Measurements from ENCODE around the gene RGS6.

The RGS6 gene

GRCh38 chr14:72577521-72577920 lies 645.3 kb downstream of the RGS6 start:
- DNase-seq (ENCODE audit: low read depth in 2 of 2) = no peak

GRCh38 chr14:72578514-72578913 lies 646.3 kb downstream of the RGS6 start:
- DNase-seq (ENCODE audit: low read depth in 2 of 2) = no peak

GRCh38 chr14:72582582-72582981 lies 650.4 kb downstream of the RGS6 start:
- no peak for DNase-seq (ENCODE audit: low read depth in 2 of 2)

- DNase-seq (ENCODE audit: low read depth in 2 of 2) = no peak
These were observed 651.4 kb downstream of the RGS6 start for GRCh38 chr14:72583316-72584272.

- DNase-seq (ENCODE audit: low read depth in 2 of 2) = no peak
These were observed 656.3 kb downstream of the RGS6 start for GRCh38 chr14:72588521-72588920.

GRCh38 chr14:72589652-72590051 lies 657.4 kb downstream of the RGS6 start:
- DNase-seq (ENCODE audit: low read depth in 2 of 2) = no peak

- DNase-seq (ENCODE audit: low read depth in 2 of 2) = no peak
These were observed 658.3 kb downstream of the RGS6 start for GRCh38 chr14:72590577-72590976.

- no peak for DNase-seq (ENCODE audit: low read depth in 2 of 2)
These were observed 659.2 kb downstream of the RGS6 start for GRCh38 chr14:72591391-72591790.

GRCh38 chr14:72594099-72594901 lies 662.1 kb downstream of the RGS6 start:
- no peak for DNase-seq (ENCODE audit: low read depth in 2 of 2)

- no peak for DNase-seq (ENCODE audit: low read depth in 2 of 2)
These were observed 663.1 kb downstream of the RGS6 start for GRCh38 chr14:72595152-72595862.

- no peak for DNase-seq (ENCODE audit: low read depth in 2 of 2)
These were observed 665.3 kb downstream of the RGS6 start for GRCh38 chr14:72597252-72598233.

- DNase-seq (ENCODE audit: low read depth in 2 of 2) = no peak
These were observed 666.1 kb downstream of the RGS6 start for GRCh38 chr14:72598306-72598705.

- no peak for DNase-seq (ENCODE audit: low read depth in 2 of 2)
These were observed 667.6 kb downstream of the RGS6 start for GRCh38 chr14:72599579-72600470.

- DNase-seq (ENCODE audit: low read depth in 2 of 2) = no peak
These were observed 668.5 kb downstream of the RGS6 start for GRCh38 chr14:72600551-72601330.

- no peak for DNase-seq (ENCODE audit: low read depth in 2 of 2)
These were observed 671.4 kb downstream of the RGS6 start for GRCh38 chr14:72603639-72604038.

- no peak for DNase-seq (ENCODE audit: low read depth in 2 of 2)
These were observed 671.9 kb downstream of the RGS6 start for GRCh38 chr14:72604133-72604532.

GRCh38 chr14:72605096-72605920 lies 673.1 kb downstream of the RGS6 start:
- DNase-seq (ENCODE audit: low read depth in 2 of 2) = no peak

GRCh38 chr14:72605921-72606220 lies 673.6 kb downstream of the RGS6 start:
- DNase-seq (ENCODE audit: low read depth in 2 of 2) = no peak
